ENCODE results near the gene PPP1R1C.
"Not testable (repeated sequence)": the region's sequence is repeated elsewhere in the genome, so short reads cannot be mapped to it uniquely, and the experiment has no call there.

The PPP1R1C gene

GRCh38 chr2:182014284-182014683 lies 28.6 kb downstream of the PPP1R1C start:
- DNase-seq (ENCODE audit: low read depth): no peak
- H3K4me3 ChIP-seq (ENCODE audit: low read depth, low read length): no peak overlapping the region
- TF ChIP-seq CTCF (IDR thresholded peaks at IDR 0.05; ENCODE audit: insufficient read depth, low read depth, low read length, missing control alignments): no peak

GRCh38 chr2:182015334-182016109 lies 29.9 kb downstream of the PPP1R1C start:
- no peak for TF ChIP-seq CTCF (IDR thresholded peaks at IDR 0.05; ENCODE audit: insufficient read depth, low read depth, low read length, missing control alignments)
- no peak for DNase-seq (ENCODE audit: low read depth)
- H3K4me3 ChIP-seq (ENCODE audit: low read depth, low read length): no peak overlapping the region

- H3K4me3 ChIP-seq (ENCODE audit: low read depth, low read length): no peak overlapping the region
- no peak for TF ChIP-seq CTCF (IDR thresholded peaks at IDR 0.05; ENCODE audit: insufficient read depth, low read depth, low read length, missing control alignments)
- no peak for DNase-seq (ENCODE audit: low read depth)
Measured at GRCh38 chr2:182018218-182018617, 32.6 kb downstream of the PPP1R1C start.

GRCh38 chr2:182019731-182020130 lies 34.1 kb downstream of the PPP1R1C start:
- TF ChIP-seq CTCF (IDR thresholded peaks at IDR 0.05; ENCODE audit: insufficient read depth, low read depth, low read length, missing control alignments): no peak
- no peak overlapping the region for H3K4me3 ChIP-seq (ENCODE audit: low read depth, low read length)
- no peak for DNase-seq (ENCODE audit: low read depth)

- no peak for DNase-seq (ENCODE audit: low read depth)
- no peak overlapping the region for H3K4me3 ChIP-seq (ENCODE audit: low read depth, low read length)
- no peak for TF ChIP-seq CTCF (IDR thresholded peaks at IDR 0.05; ENCODE audit: insufficient read depth, low read depth, low read length, missing control alignments)
Measured at GRCh38 chr2:182020286-182021070, 34.8 kb downstream of the PPP1R1C start.

GRCh38 chr2:182023235-182023634 lies 37.6 kb downstream of the PPP1R1C start:
- H3K4me3 ChIP-seq (ENCODE audit: low read depth, low read length): no peak overlapping the region
- no peak for DNase-seq (ENCODE audit: low read depth)
- no peak for TF ChIP-seq CTCF (IDR thresholded peaks at IDR 0.05; ENCODE audit: insufficient read depth, low read depth, low read length, missing control alignments)

GRCh38 chr2:182030875-182031274 lies 45.2 kb downstream of the PPP1R1C start:
- DNase-seq (ENCODE audit: low read depth); H3K4me3 ChIP-seq (ENCODE audit: low read depth, low read length): not testable (repeated sequence)

All from GM12865 (cell line).